Measurements from ENCODE around the gene ZBTB7A.

The ZBTB7A gene

DNA sequence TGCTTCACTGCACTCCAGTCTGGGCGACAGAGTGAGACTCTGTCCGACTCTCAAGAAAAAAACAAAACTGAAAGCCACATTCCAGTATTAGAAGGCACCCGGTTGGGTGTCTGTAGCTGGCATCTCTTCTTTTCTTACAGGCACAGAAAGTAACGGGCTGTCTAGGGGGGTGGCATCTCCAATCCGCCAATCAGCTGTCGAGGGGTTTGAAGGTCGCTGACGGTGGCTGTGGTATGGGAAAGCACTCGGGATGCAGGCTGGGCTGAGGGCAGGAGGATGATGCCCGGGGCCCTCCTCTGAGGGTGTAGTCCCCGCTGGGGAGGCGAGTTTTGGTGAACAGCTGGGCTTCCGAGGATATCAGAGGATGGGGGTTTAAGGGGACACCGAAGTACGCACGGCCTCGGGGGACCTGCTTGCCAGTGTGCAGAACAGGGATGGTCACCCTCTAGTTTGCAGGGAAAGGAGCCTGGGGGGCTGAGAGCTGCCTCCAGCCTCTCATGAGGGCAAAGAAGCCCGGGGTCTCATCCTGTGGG, 27.0 kb upstream of the ZBTB7A start:
- DNase-seq = no peak

DNA sequence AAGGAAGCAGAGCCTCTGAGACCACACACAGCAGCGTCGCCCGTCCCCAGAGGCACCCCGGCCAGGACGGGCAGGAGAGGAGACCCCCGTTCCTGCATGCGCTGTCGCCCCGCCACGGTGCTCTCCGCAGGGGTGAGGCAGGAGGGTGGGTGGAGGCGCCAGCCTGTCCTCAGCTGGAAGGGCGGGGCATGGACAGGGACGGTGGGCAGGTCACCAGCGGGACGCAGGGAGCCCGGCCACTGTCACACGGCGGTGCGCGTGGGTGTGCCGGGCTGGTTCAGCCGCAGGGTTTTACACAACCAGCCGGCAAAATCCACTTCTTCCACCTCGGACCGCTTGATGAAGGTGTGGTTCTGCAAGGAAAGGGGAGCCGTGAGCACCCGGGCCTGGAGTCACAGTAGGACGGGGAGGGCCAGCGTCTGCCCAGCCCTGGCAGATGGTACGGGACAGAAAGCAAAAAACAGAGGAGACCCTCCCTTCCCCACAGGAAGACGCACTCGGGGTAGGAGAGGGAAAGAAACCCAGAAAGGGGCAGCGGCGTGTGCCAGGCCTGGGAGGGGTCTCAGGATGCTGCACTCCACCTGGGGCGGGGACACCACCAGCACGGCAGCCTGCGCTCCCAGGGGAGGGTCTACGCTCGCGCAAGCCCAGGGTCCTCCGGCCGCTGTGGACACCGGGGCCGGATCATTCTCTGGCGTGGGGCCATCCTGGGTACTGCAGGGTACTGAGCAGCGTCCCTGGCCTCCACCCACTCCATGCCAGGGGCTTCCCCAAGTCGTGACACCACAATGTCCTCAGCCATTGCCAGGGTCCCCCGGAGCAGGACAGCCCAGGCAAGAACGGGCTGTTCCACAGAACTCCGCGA, 23.9 kb upstream of the ZBTB7A start:
- DNase-seq = no peak

DNA sequence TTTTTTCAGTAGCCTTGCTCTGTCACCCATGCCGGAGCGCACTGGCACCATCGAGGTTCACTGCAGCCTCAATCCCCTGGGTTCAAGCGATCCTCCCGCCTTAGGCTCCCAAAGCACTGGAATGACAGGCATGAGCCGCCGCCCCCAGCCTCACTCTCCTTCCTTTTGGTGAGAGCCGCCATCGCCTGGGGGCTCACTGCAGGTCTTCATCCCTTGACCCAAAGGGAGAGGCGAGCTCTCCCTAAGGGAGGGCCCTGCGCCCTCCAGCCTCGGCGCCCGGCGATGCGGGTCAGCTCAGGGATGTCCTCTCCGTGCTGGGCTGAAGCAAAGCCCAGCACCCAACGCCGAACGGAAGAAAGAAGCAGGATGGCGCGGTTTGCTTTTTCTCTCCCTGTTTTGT, 23.2 kb upstream of the ZBTB7A start:
- DNase-seq = no peak

DNA sequence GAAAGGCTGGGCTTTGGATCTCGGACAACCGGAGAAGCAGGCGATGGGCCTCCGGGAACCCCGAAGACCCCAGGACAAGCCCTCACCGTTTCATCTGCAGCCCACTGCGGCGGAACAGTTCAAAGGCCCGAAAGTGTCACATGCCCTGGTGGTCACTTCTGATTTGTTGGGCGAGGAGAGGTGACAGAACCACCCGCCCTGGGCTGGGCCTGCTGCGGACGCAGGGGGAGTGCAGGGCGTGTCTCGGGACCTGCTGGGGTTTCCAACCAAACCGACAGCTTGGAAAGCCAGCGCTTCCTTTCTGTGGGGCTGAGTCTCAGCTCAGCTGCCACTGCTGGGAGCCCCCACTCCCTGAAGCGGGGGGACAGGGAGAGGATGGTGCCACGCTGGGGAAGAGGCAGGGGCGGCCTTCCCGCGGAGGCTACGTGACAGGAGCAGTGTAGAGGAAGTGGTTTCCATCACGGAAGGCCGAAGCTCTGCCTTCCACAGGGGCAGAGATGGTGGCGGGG, 22.8 kb upstream of the ZBTB7A start:
- DNase-seq = peak; percentile 74

DNA sequence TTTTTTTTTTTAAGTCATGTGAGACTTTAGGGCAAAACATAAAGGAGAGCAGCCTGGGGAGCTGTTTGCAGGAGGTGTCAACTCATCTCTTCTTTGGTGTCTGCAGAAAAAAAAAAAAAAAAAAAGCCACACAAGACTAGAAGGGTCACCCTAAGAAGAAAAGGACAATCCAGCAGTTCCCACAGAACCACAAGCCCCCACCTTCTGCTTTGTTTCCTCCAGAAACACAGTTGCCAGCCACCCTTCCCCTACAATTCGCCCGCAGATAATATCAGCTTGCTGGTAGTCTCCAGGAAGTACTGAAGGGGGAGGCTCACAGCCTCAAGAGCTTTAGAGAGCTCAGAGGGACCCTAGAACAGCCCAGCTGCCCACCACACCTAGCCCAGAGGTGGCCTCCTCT, 22.3 kb upstream of the ZBTB7A start:
- peak; percentile 60 for DNase-seq

DNA sequence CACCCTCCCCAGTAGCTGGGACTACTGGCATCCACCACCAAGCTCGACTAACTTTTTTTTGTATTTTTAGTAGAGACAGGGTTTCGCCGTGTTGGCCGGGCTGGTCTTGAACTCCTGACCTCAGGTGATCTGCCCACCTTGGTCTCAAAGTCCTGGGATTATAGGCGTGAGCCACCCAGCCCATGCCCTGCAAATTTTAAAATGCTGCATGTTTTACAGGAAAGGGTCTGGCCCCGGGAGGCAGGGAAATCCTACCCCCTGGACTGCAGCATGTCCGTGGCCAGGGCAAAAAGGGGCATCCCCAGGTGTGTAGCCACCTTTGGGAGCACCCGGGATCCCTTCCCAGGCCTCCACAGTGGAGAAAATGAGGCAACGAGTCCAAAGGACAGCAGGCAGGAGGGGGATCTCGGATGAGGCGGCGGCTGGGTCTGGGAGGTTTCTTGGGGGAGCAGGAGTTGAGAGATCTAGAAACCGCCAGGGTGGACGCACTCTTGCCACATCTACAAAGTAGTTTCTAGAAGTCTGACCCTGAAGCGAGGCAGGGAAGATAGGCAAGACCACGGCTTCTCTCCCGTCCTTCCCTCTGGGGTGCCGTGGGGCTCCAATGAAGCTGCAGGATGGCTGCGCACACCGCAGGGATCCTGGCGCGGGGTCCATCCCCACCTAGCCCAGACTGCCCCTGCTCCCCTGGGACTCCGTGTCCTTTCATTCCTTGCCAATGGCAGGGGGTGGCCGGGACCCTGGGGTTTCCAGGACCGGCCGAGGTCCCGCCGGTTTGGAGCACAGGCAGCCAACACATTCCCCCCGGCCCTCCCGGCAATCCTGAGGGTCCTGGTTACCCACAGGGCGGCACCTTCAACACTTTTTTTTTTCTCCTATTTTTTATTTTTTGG, 21.3 kb upstream of the ZBTB7A start:
- DNase-seq = no peak

DNA sequence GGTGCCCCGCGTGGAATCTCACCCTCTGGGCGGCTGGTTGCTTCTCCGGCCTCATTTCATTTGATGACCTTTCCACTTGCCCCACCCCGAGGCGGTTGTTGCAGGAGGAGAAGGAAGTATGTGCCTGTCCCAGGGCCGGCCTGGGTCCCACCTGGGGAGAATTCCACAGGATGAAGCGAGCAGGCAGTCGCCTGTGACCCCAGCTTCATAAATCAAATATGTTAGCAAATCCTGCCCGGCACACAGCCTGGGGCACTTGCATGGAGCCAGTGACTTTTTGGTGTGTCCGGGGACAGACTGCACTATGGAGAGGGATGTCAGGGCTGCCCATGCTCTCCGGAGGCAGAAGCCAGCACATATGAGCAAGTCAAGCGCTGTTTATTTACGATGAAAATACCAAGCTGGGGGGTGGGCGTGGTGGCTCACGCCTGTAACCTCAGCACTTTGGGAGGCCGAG, 19.7 kb upstream of the ZBTB7A start:
- no peak for DNase-seq

DNA sequence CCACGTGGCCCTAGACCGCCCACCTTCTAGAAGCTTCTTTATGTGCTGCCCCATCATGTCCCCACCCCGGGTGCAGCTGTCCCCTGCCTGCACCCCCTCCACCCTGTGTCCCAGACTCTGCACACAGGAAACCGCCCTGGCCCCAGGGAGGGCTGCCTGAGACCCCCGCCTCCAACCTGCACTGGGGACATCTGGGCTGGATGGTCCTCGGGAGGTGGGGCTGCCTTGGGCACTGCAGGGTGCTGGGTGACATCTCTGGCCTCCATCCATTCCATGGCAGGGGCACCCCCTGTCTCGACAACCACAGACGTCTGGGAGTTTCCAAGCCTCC, 17.8 kb upstream of the ZBTB7A start:
- no peak for DNase-seq

DNA sequence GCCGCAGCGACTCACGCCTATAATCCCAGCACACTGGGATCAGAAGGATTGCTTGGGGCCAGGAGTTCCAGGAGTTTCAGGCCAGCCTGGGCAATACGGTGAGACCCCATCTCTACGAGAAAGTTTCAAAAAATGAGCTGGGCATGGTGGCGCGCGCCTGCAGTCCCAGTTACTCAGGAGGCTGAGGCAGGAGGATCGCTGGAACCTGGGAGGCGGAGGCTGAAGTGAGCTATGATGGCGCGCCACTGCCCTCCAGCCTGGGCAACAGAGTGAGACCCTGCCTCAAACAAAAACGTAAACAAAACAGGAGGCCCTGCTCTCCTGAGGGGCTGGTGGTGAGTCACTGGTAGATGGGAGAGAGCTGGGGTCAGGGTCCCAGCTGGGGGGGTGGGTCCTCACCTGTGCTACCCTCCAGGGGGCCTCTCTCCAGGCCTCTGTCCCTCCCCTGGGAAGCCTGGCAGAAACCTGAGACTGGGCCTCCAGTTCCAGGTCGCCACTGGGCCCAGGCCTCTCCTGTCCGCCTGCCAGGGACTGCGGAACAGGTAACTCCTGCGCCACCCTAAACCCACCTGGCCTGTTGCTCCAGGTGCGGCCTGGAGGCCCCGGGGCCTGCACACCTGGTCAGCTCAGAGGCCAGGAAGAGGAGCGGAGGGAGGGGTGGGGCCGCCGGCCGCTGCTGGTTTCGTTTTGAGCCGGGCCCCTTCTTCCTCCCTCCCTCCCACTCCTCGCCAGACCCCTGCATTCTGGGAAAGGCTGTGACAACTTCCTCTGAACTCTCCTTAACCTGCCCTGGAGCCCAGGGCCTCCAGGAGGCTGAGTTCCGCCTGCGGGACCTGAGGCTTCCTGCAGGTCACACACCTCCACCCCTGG, 17.2 kb upstream of the ZBTB7A start:
- DNase-seq = peak; percentile 66

DNA sequence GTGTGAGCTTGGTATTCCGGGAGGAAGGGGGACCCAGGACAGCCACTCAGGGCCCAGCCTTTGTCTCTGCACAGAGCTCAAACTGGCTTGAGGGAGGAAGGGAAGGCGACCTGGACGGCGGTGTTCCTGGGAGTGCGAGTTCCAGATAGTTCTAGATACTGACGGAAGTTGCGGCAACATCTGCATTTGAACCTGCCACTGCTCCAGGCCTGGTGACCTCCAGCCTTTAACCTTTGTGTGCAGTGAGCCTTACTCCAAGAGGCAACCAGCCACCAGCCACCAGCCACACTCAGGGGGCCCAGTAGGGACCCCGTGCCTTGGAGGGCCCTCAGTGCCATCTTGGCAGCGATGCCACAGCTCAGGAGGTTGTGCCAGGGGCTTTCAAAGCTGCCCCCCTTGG, 15.5 kb upstream of the ZBTB7A start:
- DNase-seq = no peak

DNA sequence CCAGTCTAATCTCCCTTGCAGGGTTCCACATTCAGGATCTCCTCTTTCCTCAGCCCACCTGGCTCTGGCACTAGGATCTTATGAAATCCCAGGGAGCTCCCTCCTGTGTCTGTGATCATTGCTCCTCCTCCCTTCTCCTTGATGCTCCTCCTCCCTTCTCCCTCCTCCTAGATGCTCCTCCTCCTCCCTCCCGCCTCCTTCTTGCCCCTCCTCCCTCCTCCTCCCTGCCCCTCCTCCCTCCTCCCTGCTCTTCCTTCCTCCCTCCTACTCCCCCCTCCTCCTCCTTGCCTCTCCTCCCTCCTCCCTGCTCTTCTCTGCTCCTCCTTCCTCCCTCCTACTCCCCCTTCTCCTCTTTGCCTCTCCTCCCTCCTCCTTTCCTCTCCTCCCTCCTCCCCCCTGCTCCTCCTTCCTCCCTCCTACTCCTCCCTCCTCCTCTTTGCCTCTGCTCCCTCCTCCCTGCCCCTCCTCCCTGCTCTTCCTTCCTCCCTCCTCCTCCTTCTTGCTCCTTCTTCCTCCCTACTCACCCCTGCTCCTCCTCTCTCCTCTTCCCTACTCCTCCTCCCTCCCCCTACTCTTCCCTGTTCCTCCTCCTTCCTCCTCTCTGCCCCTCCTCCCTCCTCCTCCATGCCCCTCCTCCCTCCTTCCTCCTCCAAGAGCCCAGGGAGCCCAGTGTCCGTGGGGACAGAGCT, 14.9 kb upstream of the ZBTB7A start:
- no peak for DNase-seq

DNA sequence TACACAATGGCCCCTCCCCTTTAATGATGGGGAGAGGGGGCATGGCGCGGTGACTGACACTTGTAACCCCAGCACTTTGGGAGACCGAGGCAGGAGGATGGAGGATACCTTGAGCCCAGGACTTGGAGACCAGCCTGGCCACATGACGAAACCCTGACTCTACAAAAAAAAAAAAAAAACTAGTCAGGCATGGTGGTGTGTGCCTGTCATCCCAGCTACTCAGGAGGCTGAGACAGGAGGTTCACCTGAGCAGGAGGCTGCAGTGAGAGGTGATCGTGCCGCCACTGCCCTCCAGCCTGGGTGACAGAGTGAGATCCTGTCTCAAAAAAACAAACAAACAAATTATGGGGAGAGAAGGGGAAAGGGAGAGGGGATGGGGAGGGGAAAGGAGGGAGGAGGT, 13.8 kb upstream of the ZBTB7A start:
- DNase-seq = no peak

DNA sequence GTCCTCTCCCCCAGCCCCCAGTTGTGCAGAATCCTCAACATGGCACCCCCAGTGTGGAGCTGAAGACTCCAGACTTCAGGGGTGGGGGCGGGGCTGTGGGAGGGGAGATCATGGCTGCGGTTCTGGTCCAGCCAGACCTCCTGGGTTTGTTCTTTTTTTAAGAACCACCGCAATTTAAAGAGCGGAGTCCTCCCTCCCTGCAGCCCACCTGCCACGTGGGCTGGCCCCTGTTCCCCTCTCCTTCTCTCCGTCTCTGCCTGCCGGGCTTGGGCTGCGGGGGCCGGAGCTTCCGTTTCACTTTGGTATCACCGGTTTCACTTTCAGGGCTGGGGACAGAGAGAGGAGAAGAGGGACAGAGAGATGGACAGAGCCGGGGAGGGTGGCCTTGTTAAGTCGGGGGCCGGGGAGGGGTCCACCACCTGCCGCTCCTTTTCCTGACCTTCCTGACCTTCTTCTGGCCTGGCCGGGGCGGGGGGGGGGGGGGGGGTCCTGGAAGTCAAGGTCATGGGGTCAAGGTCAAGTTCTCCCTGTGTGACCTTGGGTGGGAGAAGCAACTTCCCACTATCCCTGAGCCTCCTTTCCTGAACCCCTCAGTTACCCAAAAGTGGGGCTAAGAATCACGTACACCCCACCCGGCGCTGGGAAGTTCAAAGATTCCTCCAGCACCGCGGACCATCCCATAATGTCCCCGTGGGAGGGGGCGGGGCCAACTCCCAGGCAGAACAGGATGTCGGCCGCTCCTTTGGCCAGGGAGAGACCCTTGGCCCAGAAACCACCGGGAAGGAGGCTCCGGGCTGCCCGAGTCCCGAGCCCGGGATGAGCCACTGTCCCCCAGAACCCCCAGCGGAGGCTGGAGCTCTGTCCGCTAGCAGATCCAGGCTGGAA, 11.3 kb upstream of the ZBTB7A start:
- peak; percentile 61 for DNase-seq

DNA sequence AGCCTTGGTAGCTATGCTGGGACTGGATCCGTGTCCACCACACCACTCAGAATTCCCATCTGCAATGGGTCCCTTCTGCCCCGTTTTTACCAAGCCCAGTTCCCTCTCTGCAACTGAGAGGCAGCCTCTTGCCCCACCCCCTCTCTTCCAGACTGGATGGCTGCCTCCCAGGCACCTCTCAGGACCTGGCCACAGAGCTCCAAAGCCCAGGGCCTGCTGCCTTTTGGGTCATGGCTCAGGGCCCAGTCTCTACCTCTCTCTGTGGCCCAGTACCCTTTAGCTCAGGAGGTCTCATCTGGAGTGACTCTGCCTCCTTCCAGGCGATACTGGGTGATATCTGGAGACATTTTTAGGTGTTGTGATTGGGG, 10.3 kb upstream of the ZBTB7A start:
- no peak for DNase-seq

DNA sequence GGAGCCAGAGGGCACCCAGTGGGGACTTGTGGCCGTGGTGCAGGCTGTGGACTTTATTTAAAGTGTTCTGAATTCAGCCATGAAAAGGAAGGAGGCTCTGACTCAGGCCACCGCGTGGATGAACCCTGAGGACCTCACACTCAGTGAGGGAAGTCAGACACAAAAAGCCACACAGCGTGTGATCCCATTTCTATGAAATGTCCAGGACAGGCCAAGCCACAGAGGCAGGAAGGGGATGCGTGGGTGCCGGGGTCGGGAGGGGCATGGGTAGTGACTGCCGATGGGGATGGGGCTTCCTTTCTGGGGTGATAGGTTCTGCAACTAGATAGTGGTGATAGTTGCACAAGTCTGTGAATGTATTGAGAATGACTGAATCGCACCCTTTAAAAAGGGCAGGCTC, 8.7 kb upstream of the ZBTB7A start:
- peak; percentile 43 for DNase-seq

DNA sequence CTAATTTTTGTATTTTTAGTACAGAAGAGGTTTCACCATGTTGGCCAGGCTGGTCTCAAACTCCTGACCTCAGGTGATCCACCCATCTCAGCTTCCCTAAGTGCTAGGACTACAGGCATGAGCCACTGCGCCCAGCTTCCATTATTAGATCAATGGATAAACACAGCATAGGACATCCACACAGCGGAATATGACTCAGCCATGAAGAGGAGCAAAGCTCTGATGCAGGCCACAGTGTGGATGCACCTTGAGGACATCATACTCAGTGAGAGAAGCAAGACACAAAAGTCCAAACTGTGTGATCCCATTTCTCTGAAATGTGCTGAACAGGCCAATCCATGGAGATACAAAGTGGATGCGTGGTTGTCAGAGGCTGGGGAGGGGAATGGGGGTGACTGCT, 4.9 kb upstream of the ZBTB7A start:
- DNase-seq = no peak

DNA sequence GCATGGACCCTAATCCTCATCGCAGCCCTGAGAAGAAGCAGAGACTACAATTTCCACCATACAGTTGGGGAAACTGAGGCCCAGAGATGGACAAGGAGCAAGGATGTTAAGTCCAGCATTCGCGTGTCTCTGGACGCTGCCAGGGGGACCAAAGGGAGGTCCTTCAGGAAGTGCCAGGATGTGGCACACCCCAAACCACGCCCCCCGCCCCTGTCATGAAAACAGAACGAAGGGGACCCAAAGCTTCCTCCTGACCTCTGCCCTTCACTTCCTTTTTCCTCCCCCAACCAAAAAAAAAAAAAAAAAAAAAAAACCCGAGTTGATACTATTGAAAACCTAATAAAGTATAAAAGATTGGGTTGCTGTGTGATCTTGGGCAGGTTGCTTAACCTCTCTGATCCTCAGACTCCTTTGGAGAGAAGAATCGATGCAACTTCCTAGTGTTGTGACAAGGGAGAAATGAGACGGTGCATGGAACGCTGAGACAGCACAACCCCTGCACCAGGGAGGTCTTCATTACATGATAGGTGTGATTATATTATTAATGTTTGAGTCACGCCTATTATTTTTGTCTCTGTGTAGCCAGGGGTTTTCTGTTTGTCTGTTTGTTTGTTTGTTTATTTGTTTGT, 2.7 kb upstream of the ZBTB7A start:
- DNase-seq = peak; percentile 71

DNA sequence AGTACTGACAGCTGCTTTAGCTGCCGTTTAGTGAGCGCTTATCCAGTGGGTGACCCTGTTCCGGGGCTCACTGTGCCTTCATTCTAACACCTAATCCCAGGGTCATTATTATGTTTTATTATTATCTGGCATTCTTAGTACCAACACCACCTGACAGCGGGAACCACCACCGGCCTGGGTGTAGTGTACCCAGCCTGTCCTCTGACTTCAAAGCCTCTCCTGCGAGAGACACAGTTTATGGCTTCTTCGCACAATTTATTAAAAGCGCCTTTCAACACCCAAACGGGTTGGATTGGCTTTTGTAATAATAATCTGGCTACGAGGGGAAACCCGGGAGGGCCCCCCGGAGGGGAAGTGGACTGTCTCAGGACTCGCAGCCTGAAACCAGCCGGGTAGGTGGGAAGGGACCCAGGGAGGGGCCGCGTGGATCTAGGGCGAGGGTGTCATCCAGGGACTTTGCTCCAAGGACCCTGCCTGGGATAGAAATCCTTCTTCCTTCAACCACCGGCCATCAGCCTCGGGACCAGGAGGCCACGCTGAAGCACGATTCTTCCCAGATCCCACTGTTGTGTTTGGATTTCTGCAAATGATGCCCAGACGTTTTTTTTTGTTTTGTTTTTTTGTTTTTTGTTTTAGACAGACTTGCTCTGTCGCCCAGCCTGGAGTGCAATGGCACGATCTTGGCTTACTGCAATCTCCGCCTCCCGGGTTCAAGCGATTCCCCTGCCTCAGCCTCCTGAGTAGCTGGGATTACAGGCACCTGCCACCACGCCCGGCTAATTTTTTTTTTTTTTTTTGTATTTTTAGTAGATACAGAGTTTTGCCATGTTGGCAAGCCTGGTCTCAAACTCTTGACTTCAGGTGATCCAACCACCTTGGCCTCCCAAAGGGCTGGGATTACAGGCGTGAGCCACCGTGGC, 1.6 kb upstream of the ZBTB7A start:
- no peak for DNase-seq

DNA sequence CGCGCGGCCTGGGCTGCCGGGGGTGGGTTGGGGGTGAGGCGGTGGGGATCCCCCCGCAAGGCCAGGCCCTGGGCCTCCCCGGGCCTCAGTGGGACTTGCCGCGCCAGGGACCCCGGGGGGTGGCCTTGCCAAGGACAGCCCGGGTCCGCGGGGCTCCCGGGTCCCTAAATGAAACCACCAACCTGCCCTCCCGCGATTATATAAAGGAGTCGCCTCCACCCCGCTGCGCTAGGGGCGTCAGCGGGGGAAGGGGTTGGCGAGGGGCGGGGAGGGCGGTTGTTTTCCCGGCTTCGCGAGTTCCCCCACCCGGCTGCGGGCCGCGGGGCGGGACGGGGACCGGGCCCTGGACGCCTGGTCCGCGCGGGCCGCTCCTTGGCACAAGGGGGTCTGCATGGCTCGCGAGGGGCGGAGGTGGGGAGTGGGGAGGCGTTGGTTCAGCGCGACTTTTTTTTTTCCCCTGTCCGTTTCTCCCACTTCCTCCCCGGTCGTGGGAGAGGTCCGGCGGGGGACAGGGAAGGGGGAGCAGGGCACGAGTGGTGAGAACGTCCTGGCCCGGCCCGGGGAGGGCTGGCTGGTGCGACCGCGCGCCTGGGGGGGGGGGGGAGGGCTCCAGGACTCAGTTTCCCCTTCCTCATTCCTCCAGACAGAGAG, 822 bp upstream of the ZBTB7A start:
- no peak for DNase-seq
